ENCODE results near the gene COX6B1.

DNA sequence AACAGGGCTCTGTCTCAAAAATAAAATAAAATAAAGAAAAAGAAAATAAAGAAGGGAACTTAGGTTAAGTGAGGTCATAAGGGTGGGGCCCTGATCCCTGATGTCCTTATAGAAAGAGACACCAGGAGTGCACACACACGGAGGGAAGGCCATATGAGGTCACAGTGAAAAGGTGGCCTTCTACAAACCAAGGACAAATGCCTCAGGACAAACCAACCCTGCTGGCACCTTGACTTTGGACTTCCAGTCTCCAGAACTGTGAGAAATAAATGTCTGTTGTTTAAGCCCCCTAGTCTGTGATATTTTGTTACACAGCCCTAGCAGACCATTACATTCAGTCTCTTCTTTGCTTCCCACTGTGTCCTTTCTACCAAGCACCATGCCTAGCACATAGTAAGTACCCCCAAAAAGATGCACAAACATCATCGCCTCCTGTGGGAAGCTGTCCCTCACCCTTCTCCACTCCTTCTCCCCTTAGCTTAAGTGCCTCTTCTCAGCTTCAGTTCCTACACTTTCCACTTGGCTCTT, 47.8 kb downstream of the COX6B1 start:
- TF ChIP-seq, protein P1, sequence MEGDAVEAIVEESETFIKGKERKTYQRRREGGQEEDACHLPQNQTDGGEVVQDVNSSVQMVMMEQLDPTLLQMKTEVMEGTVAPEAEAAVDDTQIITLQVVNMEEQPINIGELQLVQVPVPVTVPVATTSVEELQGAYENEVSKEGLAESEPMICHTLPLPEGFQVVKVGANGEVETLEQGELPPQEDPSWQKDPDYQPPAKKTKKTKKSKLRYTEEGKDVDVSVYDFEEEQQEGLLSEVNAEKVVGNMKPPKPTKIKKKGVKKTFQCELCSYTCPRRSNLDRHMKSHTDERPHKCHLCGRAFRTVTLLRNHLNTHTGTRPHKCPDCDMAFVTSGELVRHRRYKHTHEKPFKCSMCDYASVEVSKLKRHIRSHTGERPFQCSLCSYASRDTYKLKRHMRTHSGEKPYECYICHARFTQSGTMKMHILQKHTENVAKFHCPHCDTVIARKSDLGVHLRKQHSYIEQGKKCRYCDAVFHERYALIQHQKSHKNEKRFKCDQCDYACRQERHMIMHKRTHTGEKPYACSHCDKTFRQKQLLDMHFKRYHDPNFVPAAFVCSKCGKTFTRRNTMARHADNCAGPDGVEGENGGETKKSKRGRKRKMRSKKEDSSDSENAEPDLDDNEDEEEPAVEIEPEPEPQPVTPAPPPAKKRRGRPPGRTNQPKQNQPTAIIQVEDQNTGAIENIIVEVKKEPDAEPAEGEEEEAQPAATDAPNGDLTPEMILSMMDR (IDR thresholded peaks at IDR 0.05; ENCODE audit: low read depth, low read length), result no peak
- no peak for TF ChIP-seq POLR2A (IDR thresholded peaks at IDR 0.05; ENCODE audit: extremely low read depth, insufficient read length)
- TF ChIP-seq, protein P2, sequence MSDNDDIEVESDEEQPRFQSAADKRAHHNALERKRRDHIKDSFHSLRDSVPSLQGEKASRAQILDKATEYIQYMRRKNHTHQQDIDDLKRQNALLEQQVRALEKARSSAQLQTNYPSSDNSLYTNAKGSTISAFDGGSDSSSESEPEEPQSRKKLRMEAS (IDR thresholded peaks at IDR 0.05; ENCODE audit: low read depth, low read length), result no peak

Measured in NB4 (cell line).